GM23248 (cell line): ENCODE data around the gene DYNC2H1.

ENCODE experiments used
- EZH2 ChIP-seq: fragments of 200-600 bp; sonication (generic); IDR thresholded peaks from 2 replicates; pipeline ENCODE4 v1.6.1; 2018; ENCODE audit warnings: antibody characterized with exemption, mild to moderate bottlenecking; ENCODE audit not compliant: insufficient read depth, poor library complexity, severe bottlenecking
- EZH2phosphoT487 ChIP-seq: fragments of 200-600 bp; sonication (generic); IDR thresholded peaks from 2 replicates; pipeline ENCODE4 v1.6.1; 2018; ENCODE audit warnings: antibody characterized with exemption, moderate library complexity, mild to moderate bottlenecking, low read depth; ENCODE audit not compliant: insufficient read depth

DNA sequence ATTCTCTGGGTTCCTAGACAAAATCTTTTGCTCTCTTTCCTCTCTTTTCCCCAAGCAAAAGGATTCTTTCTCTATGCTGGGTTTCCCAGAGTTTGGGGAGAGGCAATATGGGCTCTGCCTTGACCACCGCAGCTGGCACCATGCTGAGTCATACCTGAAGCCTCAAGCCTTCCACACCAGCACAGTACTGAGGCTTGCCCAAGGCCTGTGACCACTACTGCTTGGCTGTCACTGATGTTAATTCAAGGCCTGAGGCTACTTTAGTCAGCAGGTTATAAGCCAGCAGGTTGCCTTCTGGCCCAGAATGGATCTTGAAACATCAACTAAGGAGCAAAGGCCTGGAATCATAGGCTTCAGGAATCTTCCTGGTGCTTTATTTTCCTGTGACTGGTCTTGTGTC is 185.3 kb downstream of the DYNC2H1 start:
- TF ChIP-seq EZH2phosphoT487 = no peak
- no peak for TF ChIP-seq EZH2
